Smooth muscle cell (in vitro differentiated cells): ENCODE results near the gene C2CD2. TPM values are rescaled to one million over a fixed set of nuclear protein-coding genes. Genes with fewer than 3 reads are reported as not detected.

Experiments used
- DNase-seq: peaks from one replicate; lab custom pipeline; 2025; ENCODE audit not compliant: unreplicated experiment; lab: John Stamatoyannopoulos, UW
- H2AFZ ChIP-seq: fragments of 200-600 bp; sonication (generic); 2 replicates; pipeline ENCODE4 v1.6.0; 2016; ENCODE audit warnings: antibody characterized with exemption, low read depth, mild to moderate bottlenecking
- H3F3A ChIP-seq: fragments of 200-600 bp; sonication (generic); 2 replicates; pipeline ENCODE4 v1.6.0; 2017; ENCODE audit warnings: antibody characterized with exemption, low read depth
- H3K27ac ChIP-seq: fragments of 200-600 bp; sonication (generic); 2 replicates; pipeline ENCODE4 v1.5.1; 2016; ENCODE audit warnings: low read depth, mild to moderate bottlenecking
- H3K27me3 ChIP-seq: fragments of 200-600 bp; sonication (generic); 2 replicates; pipeline ENCODE4 v1.6.1; 2016; ENCODE audit warnings: low read depth, mild to moderate bottlenecking
- H3K36me3 ChIP-seq: fragments of 200-600 bp; sonication (generic); 2 replicates; pipeline ENCODE4 v1.5.1; 2016; ENCODE audit warnings: low read depth
- H3K4me1 ChIP-seq: fragments of 200-600 bp; sonication (generic); 2 replicates; pipeline ENCODE4 v1.5.1; 2016; ENCODE audit warnings: low read depth
- H3K4me2 ChIP-seq: fragments of 200-600 bp; sonication (generic); 2 replicates; pipeline ENCODE4 v1.6.0; 2016; ENCODE audit warnings: mild to moderate bottlenecking
- H3K4me3 ChIP-seq: fragments of 200-600 bp; sonication (generic); 2 replicates; pipeline ENCODE4 v1.5.1; 2016; ENCODE audit warnings: mild to moderate bottlenecking
- H3K79me2 ChIP-seq: fragments of 200-600 bp; sonication (generic); 2 replicates; pipeline ENCODE4 v1.6.0; 2016; ENCODE audit warnings: low read depth, mild to moderate bottlenecking
- H3K9ac ChIP-seq: fragments of 200-600 bp; sonication (generic); 2 replicates; pipeline ENCODE4 v1.6.0; 2016; ENCODE audit warnings: low read depth
- H3K9me3 ChIP-seq: fragments of 200-600 bp; sonication (generic); replicated peaks from 2 replicates; pipeline ENCODE4 v1.5.1; 2016; ENCODE audit warnings: low read depth
- H4K20me1 ChIP-seq: fragments of 200-600 bp; sonication (generic); 2 replicates; pipeline ENCODE4 v1.6.0; 2016; ENCODE audit warnings: low read depth
- CTCF ChIP-seq: fragments of 200-600 bp; sonication (generic); IDR thresholded peaks from 2 replicates; pipeline ENCODE4 v1.5.1; 2017; ENCODE audit warnings: borderline replicate concordance, mild to moderate bottlenecking, antibody characterized with exemption; ENCODE audit not compliant: insufficient read depth, poor library complexity, severe bottlenecking
- WGBS: methylation state at CpG from one replicate; pipeline ENCODE4 v1.1.7; 2016; ENCODE audit warnings: low lambda C conversion rate; 5-methylcytosine and 5-hydroxymethylcytosine counted together
- polyA plus RNA-seq: library from polyadenylated mRNA; unstranded; fragments of >200 nt; fragmentation: Nextera tagmentation; extraction: Ambion mirVana; gene quantifications from 2 replicates; pipeline ENCODE4 v1.2.1, GENCODE V29; 2016
- total RNA-seq: library from RNA; depleted of rRNA; stranded (reverse); fragments of >200 nt; gene quantifications from 2 replicates; pipeline ENCODE4 v1.2.3, GENCODE V29; 2014

C2CD2 gene
- total and polyA plus RNA-seq, 2 experiments from 2014 or later: 3.4 to 6.1 TPM

- H3K4me1 ChIP-seq: no peaks in the 10 kb centered on the region
- H3K4me2 ChIP-seq: peak overlapping the region; percentile 51
- H3K27ac ChIP-seq: peak overlapping the region; percentile 38
- no peak for DNase-seq
- TF ChIP-seq CTCF: no peak
- H2AFZ ChIP-seq: no peak overlapping the region
- H3K9me3 ChIP-seq: no peaks in the 10 kb centered on the region
- peaks cover 9% of the 10 kb centered on the region for H3K36me3 ChIP-seq
- no peak overlapping the region for H3K9ac ChIP-seq
- no peaks in the 10 kb centered on the region for H3K27me3 ChIP-seq
- H4K20me1 ChIP-seq: peaks cover 6% of the 10 kb centered on the region
- H3K4me3 ChIP-seq: no peak overlapping the region
- no peaks in the 10 kb centered on the region for H3F3A ChIP-seq
- H3K79me2 ChIP-seq: peaks cover 3% of the 10 kb centered on the region
- 27% methylated on average over 6 of the region's 6 CpGs for WGBS
Observed at GRCh38 chr21:41993744-41994143, 39.9 kb upstream of the C2CD2 start.

GRCh38 chr21:41992576-41992975 lies 38.8 kb upstream of the C2CD2 start:
- H3K79me2 ChIP-seq: no peaks in the 10 kb centered on the region
- no peak overlapping the region for H2AFZ ChIP-seq
- TF ChIP-seq CTCF: no peak
- H3K27ac ChIP-seq: no peak overlapping the region
- no peaks in the 10 kb centered on the region for H3K27me3 ChIP-seq
- H3K9me3 ChIP-seq: no peaks in the 10 kb centered on the region
- H3K9ac ChIP-seq: no peak overlapping the region
- H3K36me3 ChIP-seq: peaks cover 9% of the 10 kb centered on the region
- no peaks in the 10 kb centered on the region for H3K4me1 ChIP-seq
- no peak overlapping the region for H3K4me3 ChIP-seq
- H4K20me1 ChIP-seq: peaks cover 6% of the 10 kb centered on the region
- WGBS: 98% methylated on average over 15 of the region's 15 CpGs
- no peak overlapping the region for H3K4me2 ChIP-seq
- no peak for DNase-seq
- H3F3A ChIP-seq: no peaks in the 10 kb centered on the region

GRCh38 chr21:41991659-41992058 lies 37.8 kb upstream of the C2CD2 start:
- no peaks in the 10 kb centered on the region for H3F3A ChIP-seq
- H3K4me1 ChIP-seq: no peaks in the 10 kb centered on the region
- H3K27me3 ChIP-seq: no peaks in the 10 kb centered on the region
- H3K79me2 ChIP-seq: no peaks in the 10 kb centered on the region
- H3K27ac ChIP-seq: no peak overlapping the region
- peaks cover 6% of the 10 kb centered on the region for H4K20me1 ChIP-seq
- 97% methylated on average over 16 of the region's 16 CpGs for WGBS
- no peak overlapping the region for H2AFZ ChIP-seq
- peaks cover 9% of the 10 kb centered on the region for H3K36me3 ChIP-seq
- H3K9ac ChIP-seq: no peak overlapping the region
- no peak for DNase-seq
- TF ChIP-seq CTCF: no peak
- no peak overlapping the region for H3K4me2 ChIP-seq
- no peak overlapping the region for H3K4me3 ChIP-seq
- no peaks in the 10 kb centered on the region for H3K9me3 ChIP-seq

GRCh38 chr21:41989698-41990097 lies 35.9 kb upstream of the C2CD2 start:
- TF ChIP-seq CTCF: no peak
- Histone ChIP-seq H3K4me1 (no peaks in the 10 kb centered on the region), H3K4me3 (no peak overlapping the region), H3F3A (no peaks in the 10 kb centered on the region), H3K4me2 (no peak overlapping the region), H3K9me3 (no peaks in the 10 kb centered on the region), H3K27me3 (no peaks in the 10 kb centered on the region), H3K79me2 (no peaks in the 10 kb centered on the region), H4K20me1 (peaks cover 6% of the 10 kb centered on the region), H3K27ac (no peak overlapping the region), H3K36me3 (peaks cover 9% of the 10 kb centered on the region), H2AFZ (no peak overlapping the region), H3K9ac (no peak overlapping the region)
- 95% methylated on average over 2 of the region's 2 CpGs for whole genome bisulfite sequencing
- DNase-seq: no peak
